ENCODE data around the gene KRTAP5-7.
"Not testable (repeated sequence)": the region's sequence is repeated elsewhere in the genome, so short reads cannot be mapped to it uniquely, and the experiment has no call there.

Gene KRTAP5-7

GRCh38 chr11:71566626-71567599 lies 39.8 kb downstream of the KRTAP5-7 start:
- H3K4me3 ChIP-seq; DNase-seq (ENCODE audit: low spot score in 2 of 2); H3K36me3 ChIP-seq (replicated peaks); H3K4me1 ChIP-seq; in situ Hi-C loops (cut with MboI; ENCODE audit: low sequenced_read_pairs); H3K9me3 ChIP-seq: not testable (repeated sequence)
- H3K27me3 ChIP-seq (ENCODE audit: low read depth) = peaks cover 20% of the 10 kb centered on the region

- H3K4me3 ChIP-seq; H3K4me1 ChIP-seq; in situ Hi-C loops (cut with MboI; ENCODE audit: low sequenced_read_pairs); H3K36me3 ChIP-seq (replicated peaks); DNase-seq (ENCODE audit: low spot score in 2 of 2); H3K9me3 ChIP-seq: not testable (repeated sequence)
- H3K27me3 ChIP-seq (ENCODE audit: low read depth) = peaks cover 14% of the 10 kb centered on the region
Measured at GRCh38 chr11:71567633-71568032, 40.6 kb downstream of the KRTAP5-7 start.

- Histone ChIP-seq H3K4me1 (no peaks in the 10 kb centered on the region), H3K27me3 (ENCODE audit: low read depth) (peaks cover 2% of the 10 kb centered on the region), H3K36me3 (replicated peaks) (no peaks in the 10 kb centered on the region), H3K4me3 (no peak overlapping the region), H3K9me3 (no peaks in the 10 kb centered on the region)
- in situ Hi-C loops (cut with MboI; ENCODE audit: low sequenced_read_pairs) = no loop called here
- DNase-seq (ENCODE audit: low spot score in 2 of 2) = no peak
Measured at GRCh38 chr11:71568704-71569349, 41.8 kb downstream of the KRTAP5-7 start.

- H3K4me1 ChIP-seq; DNase-seq (ENCODE audit: low spot score in 2 of 2); H3K36me3 ChIP-seq (replicated peaks); in situ Hi-C loops (cut with MboI; ENCODE audit: low sequenced_read_pairs); H3K9me3 ChIP-seq; H3K27me3 ChIP-seq (ENCODE audit: low read depth); H3K4me3 ChIP-seq: not testable (repeated sequence)
Measured at GRCh38 chr11:71571101-71571850, 44.2 kb downstream of the KRTAP5-7 start.

GRCh38 chr11:71572811-71573210 lies 45.7 kb downstream of the KRTAP5-7 start:
- Histone ChIP-seq H3K27me3 (ENCODE audit: low read depth) (no peaks in the 10 kb centered on the region), H3K36me3 (replicated peaks) (no peaks in the 10 kb centered on the region), H3K9me3 (no peaks in the 10 kb centered on the region), H3K4me1 (no peaks in the 10 kb centered on the region), H3K4me3 (no peak overlapping the region)
- DNase-seq (ENCODE audit: low spot score in 2 of 2) = no peak
- in situ Hi-C loops (cut with MboI; ENCODE audit: low sequenced_read_pairs) = no loop called here

GRCh38 chr11:71574418-71574817 lies 47.4 kb downstream of the KRTAP5-7 start:
- in situ Hi-C loops (cut with MboI; ENCODE audit: low sequenced_read_pairs) = no loop called here
- no peak for DNase-seq (ENCODE audit: low spot score in 2 of 2)

GRCh38 chr11:71575723-71576424 lies 48.8 kb downstream of the KRTAP5-7 start:
- no peaks in the 10 kb centered on the region for H3K36me3 ChIP-seq (replicated peaks)
- in situ Hi-C loops (cut with MboI; ENCODE audit: low sequenced_read_pairs) = no loop called here

More at GRCh38 chr11:71574418-71574817, 47.4 kb downstream of the KRTAP5-7 start:
- Histone ChIP-seq H3K4me3 (no peak overlapping the region), H3K9me3 (no peaks in the 10 kb centered on the region), H3K4me1 (no peaks in the 10 kb centered on the region), H3K27me3 (ENCODE audit: low read depth) (no peaks in the 10 kb centered on the region), H3K36me3 (replicated peaks) (no peaks in the 10 kb centered on the region)

GRCh38 chr11:71576688-71577465 lies 49.8 kb downstream of the KRTAP5-7 start:
- DNase-seq (ENCODE audit: low spot score in 2 of 2); H3K9me3 ChIP-seq; H3K27me3 ChIP-seq (ENCODE audit: low read depth); H3K4me1 ChIP-seq; H3K4me3 ChIP-seq; H3K36me3 ChIP-seq (replicated peaks); in situ Hi-C loops (cut with MboI; ENCODE audit: low sequenced_read_pairs): not testable (repeated sequence)

More at GRCh38 chr11:71575723-71576424, 48.8 kb downstream of the KRTAP5-7 start:
- no peak for DNase-seq (ENCODE audit: low spot score in 2 of 2)
- Histone ChIP-seq H3K9me3 (no peaks in the 10 kb centered on the region), H3K4me1 (no peaks in the 10 kb centered on the region), H3K4me3 (no peak overlapping the region), H3K27me3 (ENCODE audit: low read depth) (no peaks in the 10 kb centered on the region)

- Histone ChIP-seq H3K27me3 (ENCODE audit: low read depth) (no peaks in the 10 kb centered on the region), H3K9me3 (no peaks in the 10 kb centered on the region), H3K4me3 (no peak overlapping the region), H3K36me3 (replicated peaks) (no peaks in the 10 kb centered on the region), H3K4me1 (no peaks in the 10 kb centered on the region)
- DNase-seq (ENCODE audit: low spot score in 2 of 2) = no peak
- in situ Hi-C loops (cut with MboI; ENCODE audit: low sequenced_read_pairs) = no loop called here
Measured at GRCh38 chr11:71577469-71578004, 50.5 kb downstream of the KRTAP5-7 start.

All from HAP-1 (cell line).